BJ (cell line): ENCODE results near the gene CLPTM1. TPM values are rescaled to one million over a fixed set of nuclear protein-coding genes. Genes with fewer than 3 reads are reported as not detected.
"Not testable (repeated sequence)": the region's sequence is repeated elsewhere in the genome, so short reads cannot be mapped to it uniquely, and the experiment has no call there.

Experiments
- CTCF ChIA-PET: fragments of 350-600 bp; formaldehyde crosslinking; extraction: SDS; loops from one replicate; lab custom pipeline; 2021; ENCODE audit warnings: antibody characterized with exemption, inconsistent platforms; lab: Yijun Ruan, JAX
- POLR2A ChIA-PET: fragments of 300-600 bp; sonication (Branson Sonifier 250); formaldehyde crosslinking; extraction: SDS; loops from one replicate; lab custom pipeline; 2021; ENCODE audit warnings: antibody characterized with exemption; lab: Charles Lee
- DNase-seq: peaks from one replicate; pipeline ENCODE4 v3.0.0-alpha.2; 2011; ENCODE audit warnings: low read depth
- H3K27me3 ChIP-seq: 2 replicates; pipeline ENCODE4 v1.6.0; 2011; ENCODE audit warnings: low read length; ENCODE audit not compliant: control insufficient read depth, insufficient read depth
- H3K36me3 ChIP-seq: 2 replicates; pipeline ENCODE4 v1.5.1; 2011; ENCODE audit warnings: low read length; ENCODE audit not compliant: control insufficient read depth, insufficient read depth
- H3K4me3 ChIP-seq: 2 replicates; pipeline ENCODE4 v1.5.1; 2011; ENCODE audit warnings: low read depth, mild to moderate bottlenecking, control low read depth, low read length
- polyA plus RNA-seq: library from polyadenylated mRNA; depleted of rRNA; stranded (reverse); fragments of >200 nt; gene quantifications from 2 replicates; pipeline ENCODE4 v1.2.3, GENCODE V29; 2011
- TF ChIP-seq, protein P1 (sequence below): IDR thresholded peaks from 2 replicates; pipeline ENCODE4 v1.5.1; 2011; ENCODE audit warnings: low read depth, mild to moderate bottlenecking, control low read depth, inconsistent platforms, low read length, moderate library complexity; ENCODE audit not compliant: insufficient read depth

The CLPTM1 gene
- polyA plus RNA-seq, 1 experiment, result 127 TPM

DNA sequence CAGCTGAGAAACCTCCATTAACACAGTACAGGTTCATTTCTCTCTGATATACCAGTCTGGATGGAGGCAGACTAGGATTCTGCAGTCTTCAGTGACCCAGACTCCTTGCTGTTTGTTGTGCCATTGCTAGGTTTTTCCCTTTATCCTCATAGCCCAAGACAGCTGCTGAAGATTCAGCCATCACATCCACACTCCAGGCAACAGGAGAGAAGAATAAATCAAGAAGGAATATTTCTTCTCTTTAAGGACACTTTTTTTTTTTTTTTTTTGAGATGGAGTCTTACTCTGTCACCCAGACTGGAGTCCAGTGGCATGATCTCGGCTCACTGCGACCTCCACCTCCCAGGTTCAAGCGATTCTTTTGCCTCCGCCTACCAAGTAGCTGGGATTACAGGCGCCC is 14.3 kb downstream of the CLPTM1 start:
- TF ChIP-seq, protein P1, sequence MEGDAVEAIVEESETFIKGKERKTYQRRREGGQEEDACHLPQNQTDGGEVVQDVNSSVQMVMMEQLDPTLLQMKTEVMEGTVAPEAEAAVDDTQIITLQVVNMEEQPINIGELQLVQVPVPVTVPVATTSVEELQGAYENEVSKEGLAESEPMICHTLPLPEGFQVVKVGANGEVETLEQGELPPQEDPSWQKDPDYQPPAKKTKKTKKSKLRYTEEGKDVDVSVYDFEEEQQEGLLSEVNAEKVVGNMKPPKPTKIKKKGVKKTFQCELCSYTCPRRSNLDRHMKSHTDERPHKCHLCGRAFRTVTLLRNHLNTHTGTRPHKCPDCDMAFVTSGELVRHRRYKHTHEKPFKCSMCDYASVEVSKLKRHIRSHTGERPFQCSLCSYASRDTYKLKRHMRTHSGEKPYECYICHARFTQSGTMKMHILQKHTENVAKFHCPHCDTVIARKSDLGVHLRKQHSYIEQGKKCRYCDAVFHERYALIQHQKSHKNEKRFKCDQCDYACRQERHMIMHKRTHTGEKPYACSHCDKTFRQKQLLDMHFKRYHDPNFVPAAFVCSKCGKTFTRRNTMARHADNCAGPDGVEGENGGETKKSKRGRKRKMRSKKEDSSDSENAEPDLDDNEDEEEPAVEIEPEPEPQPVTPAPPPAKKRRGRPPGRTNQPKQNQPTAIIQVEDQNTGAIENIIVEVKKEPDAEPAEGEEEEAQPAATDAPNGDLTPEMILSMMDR, result no peak
- no peaks in the 10 kb centered on the region for H3K27me3 ChIP-seq
- no peak for DNase-seq
- POLR2A ChIA-PET, result no interaction called here
- H3K4me3 ChIP-seq, result no peak overlapping the region
- CTCF ChIA-PET, result interaction anchor here (1.4 kb wide), 1 partner anchor 19 kb away, joined by 7 read pairs; no protein-coding TSS in a partner anchor
- peaks cover 18% of the 10 kb centered on the region for H3K36me3 ChIP-seq

DNA sequence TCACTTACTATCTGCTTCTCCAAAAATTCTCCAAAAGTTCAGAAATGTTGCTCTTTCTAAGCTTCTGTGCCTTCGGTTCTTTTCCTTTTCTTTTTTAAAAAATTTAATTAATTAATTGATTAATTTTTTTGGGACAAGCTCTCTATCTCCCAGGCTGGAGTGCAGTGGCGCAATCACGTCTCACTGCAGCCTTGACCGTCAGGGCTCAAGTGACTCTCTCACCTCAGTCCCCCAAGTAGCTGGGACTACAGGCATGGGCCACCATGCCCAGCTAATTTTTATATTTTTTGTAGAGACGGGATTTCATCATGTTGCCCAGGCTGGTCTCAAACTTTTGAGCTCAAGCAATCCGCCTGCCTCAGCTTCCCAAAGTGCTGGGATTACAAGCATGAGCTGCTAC is 16.3 kb downstream of the CLPTM1 start:
- CTCF ChIA-PET, result interaction anchor here (1.4 kb wide), 1 partner anchor 18 kb away, joined by 5 read pairs; no protein-coding TSS in a partner anchor
- DNase-seq, H3K4me3 ChIP-seq, H3K27me3 ChIP-seq, POLR2A ChIA-PET: not testable (repeated sequence)
- H3K36me3 ChIP-seq, result peaks cover 32% of the 10 kb centered on the region

DNA sequence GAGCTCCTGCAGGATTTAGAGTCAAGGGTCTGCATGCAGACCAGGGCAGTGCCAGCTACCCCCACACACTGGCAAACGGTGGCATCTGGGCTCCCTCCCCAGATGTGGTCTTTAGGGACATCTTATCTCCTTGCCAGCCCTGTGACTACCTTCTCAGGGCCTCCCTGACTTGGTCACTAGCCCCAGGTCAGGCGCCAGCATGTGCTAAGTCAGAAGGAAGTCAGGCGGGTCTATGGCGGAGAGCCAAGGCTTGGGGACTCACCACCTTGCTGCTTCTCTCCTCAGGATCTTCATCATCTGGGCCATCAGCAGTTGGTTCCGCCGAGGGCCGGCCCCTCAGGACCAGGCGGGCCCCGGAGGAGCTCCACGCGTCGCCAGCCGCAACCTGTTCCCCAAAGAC is 17.6 kb downstream of the CLPTM1 start:
- DNase-seq, result no peak
- TF ChIP-seq, protein P1, result no peak
- ChIA-PET POLR2A (no interaction called here), CTCF (no interaction called here)
- Histone ChIP-seq H3K36me3 (peaks cover 44% of the 10 kb centered on the region), H3K27me3 (no peaks in the 10 kb centered on the region), H3K4me3 (no peak overlapping the region)

DNA sequence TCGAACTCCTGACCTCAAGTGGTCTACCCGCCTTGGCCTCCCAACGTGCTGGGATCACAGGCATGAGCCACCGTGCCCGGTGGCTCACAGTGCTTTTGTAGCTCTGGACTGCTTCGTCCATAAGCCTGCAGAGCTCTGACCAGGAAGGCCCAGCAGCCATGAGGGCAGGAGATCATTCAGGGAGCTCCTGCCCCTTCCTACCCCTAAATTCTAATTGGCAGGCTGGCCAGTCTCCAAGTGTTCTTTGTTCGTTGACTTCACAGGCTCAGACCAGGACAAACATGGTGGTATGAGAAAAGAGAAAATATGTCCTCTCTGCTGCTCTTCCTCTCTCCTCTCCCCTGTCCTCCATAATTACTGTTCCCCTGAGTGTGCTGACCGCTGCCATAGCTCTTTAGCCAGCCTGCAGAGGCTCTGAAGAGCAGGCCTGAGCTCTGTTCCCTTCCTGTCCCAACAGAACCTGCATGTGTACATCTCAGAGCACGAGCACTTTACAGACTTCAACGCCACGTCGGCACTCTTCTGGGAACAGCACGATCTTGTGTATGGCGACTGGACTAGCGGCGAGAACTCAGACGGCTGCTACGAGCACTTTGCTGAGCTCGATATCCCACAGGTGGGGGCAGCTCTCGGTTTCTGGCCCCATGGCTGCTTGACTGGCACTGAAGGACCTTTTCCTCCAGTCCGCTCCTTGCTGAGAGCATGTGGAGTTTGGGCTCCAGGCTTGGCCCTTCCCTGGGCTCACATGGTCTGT is 19.0 kb downstream of the CLPTM1 start:
- TF ChIP-seq, protein P1, result no peak
- no peak for DNase-seq
- H3K36me3 ChIP-seq, result peaks cover 45% of the 10 kb centered on the region
- ChIA-PET CTCF (interaction anchor here (1.4 kb wide), 1 partner anchor 15 kb away, joined by 4 read pairs; no protein-coding TSS in a partner anchor), POLR2A (no interaction called here)
- H3K4me3 ChIP-seq, result no peak overlapping the region
- H3K27me3 ChIP-seq, result no peaks in the 10 kb centered on the region

DNA sequence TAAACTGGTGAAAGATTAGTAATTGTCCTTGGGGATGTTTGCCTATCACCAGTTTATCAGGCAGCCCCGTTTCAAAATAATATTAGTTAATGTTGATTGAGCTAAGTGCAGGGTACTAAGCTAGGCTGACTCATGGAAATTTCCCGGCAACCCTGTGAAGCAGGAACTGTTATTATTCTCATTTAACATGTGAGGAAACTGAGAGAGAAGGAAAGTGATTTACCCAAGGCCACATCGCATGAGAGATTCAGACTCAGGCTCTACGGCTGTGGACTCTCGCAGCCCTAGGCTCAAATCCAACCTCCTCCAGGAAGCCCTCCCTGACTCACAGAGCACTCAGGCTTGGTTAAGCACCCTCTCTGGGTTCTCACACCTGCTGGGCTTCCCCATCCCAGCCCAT is 19.7 kb downstream of the CLPTM1 start:
- DNase-seq, result no peak
- H3K36me3 ChIP-seq, result peaks cover 48% of the 10 kb centered on the region
- ChIA-PET POLR2A (no interaction called here), CTCF (interaction anchor here (1.1 to 1.4 kb wide), 2 partner anchors 11 to 14 kb away, joined by 4 to 5 read pairs; no protein-coding TSS in a partner anchor)
- TF ChIP-seq, protein P1, result no peak
- H3K4me3 ChIP-seq, result no peak overlapping the region
- H3K27me3 ChIP-seq, result no peaks in the 10 kb centered on the region
